ENCODE results near the gene NEXMIF. TPM values are rescaled to one million over a fixed set of nuclear protein-coding genes. Genes with fewer than 3 reads are reported as not detected.
"Not testable (repeated sequence)": the region's sequence is repeated elsewhere in the genome, so short reads cannot be mapped to it uniquely, and the experiment has no call there.

NEXMIF gene
- polyA plus RNA-seq, 3 donors: 2.8 to 3.4 (median 3.3) TPM

DNA sequence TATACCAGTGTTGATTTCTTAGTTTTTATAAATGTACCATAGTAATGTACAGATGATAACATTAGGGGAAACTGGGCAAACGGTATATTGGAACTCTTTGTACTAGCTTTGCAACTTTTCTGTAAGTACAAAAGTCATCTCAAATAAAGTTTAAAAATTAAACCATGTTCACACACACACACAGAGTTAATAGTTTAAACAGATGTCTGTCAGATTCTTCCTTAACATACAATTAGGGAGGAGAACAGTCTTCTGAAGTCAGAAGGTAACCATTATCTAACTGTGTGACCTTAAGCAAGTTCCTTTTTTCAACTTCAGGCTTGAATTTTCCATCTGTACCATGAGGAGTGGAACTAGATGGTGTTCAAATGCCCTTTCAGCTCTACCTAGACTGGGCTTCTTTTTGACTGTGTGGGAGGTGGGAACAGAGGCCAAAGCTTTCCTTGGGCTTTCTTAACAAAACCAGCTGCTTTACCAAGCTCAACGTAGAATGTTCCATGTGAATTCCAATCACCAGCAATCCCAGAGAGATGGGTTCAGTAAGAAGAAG lies 127.8 kb downstream of the NEXMIF start:
- no peak for DNase-seq (ENCODE audit: low read depth in 3 of 3, low spot score in 2 of 3)

DNA sequence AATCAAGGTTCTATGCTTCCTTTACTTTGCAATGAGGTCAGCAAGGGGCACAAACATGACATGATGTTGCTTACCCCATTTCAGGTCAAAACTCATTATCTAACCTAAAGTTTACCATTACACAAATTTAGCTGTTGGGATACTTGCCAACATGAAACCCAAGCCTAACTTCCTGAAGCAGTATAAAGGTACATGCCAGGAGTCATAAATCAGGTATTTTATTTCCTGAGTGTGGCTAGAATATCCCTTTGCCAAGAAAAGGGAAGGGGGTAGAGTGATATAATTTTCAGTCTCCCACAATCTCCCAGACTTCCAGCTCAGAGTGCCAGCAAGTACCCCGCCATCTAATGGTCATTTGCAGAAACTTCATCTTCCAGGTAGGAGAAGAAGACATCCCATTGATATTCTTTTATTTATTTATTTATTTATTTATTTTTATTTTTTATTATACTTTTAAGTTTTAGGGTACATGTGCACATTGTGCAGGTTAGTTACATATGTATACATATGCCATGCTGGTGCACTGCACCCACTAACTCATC lies 136.6 kb downstream of the NEXMIF start:
- no peak for DNase-seq (ENCODE audit: low read depth in 3 of 3, low spot score in 2 of 3)

DNA sequence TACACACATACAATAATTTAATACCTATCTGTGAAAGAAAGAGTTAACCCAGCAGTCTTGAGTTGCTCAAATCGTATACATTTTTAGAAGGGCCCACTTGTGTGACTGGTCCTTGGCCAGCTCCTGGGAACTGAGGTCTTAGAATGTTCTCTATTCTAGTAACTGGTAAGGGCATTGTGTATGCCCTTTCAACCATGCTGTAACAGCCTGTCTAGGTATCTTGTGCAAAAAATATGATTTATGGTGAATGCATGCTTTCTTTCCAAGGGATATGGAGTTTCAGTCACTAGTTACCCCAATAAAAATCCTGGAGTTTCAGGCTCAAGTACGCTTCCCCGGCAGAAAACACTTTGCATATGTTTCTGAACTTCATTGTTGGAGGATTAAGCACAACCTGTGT lies 140.6 kb downstream of the NEXMIF start:
- no peak for DNase-seq (ENCODE audit: low read depth in 3 of 3, low spot score in 2 of 3)

DNA sequence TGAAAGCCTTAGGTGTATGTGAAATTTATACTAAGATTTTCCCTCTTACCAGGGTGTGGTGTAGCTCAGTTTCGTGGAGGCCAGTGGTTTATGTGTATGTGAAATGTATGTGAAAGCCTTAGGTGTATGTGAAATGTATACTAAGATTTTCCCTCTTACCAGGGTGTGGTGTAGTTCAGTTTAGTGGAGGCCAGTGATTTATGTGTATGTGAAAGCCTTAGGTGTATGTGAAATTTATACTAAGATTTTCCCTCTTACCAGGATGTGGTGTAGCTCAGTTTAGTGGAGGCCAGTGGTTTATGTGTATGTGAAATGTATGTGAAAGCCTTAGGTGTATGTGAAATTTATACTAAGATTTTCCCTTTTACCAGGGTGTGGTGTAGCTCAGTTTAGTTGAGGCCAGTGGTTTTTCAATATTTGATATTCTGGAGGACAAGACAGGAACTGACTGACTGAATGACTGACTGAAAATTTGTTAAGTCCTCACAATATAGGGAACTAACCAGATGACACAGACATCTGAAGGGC lies 143.7 kb downstream of the NEXMIF start:
- no peak for DNase-seq (ENCODE audit: low read depth in 3 of 3, low spot score in 2 of 3)

DNA sequence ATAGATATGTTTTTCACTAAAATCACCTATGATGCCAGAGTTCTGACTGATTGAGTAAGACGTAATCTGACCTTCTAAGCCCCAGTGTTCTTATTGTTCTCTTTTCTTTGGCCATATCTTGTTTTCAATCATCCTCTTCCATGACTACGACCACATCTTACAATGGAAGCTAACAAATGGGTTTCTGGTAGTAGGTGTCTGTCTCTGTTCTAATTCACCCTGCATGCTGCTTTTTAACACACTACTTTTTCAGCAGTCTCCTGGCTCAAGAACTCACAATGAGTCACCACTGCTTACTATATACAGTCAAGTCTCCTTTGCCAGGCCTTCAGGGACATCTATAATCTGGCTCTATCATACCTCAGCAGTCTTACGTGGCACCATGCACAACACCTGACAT lies 146.1 kb downstream of the NEXMIF start:
- no peak for DNase-seq (ENCODE audit: low read depth in 3 of 3, low spot score in 2 of 3)

DNA sequence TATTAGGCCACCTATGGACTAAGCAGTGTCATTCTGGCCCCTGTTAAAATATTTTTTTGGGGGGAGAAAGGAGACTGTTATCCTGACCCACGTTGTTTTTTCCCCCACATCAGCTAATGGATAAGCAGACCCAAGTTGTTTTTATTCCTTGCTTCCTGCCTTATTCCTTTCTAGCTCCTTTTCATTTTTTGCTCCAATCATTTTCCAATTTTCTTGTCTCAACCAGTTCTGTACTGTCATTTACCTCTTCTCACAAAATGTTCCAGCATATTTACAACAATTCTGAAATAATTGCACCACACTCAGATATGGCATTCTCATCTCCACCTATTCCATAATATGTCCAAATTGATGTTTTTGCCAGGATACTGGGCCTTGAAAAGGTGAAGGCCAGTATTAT lies 150.3 kb downstream of the NEXMIF start:
- no peak for DNase-seq (ENCODE audit: low read depth in 3 of 3, low spot score in 2 of 3)

DNA sequence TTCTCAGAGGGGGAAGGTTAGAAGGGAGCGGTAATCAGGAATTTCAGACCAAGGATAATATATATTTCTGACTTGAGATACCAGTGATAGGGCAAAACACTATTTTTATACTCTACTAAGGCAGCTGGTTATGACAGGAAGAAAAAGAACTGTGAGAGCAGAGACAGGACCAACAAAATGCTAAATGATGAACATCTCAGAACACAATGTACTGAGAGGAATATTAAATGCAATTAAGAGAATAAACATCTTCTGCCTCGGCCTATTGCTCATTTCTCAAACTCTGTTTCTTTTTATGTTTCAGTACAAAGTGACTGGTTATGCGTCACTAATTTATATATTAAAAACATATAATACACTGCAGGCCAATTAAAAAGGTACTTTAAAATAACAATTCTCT lies 188.8 kb downstream of the NEXMIF start:
- DNase-seq (ENCODE audit: low read depth in 3 of 3, low spot score in 2 of 3): no peak

DNA sequence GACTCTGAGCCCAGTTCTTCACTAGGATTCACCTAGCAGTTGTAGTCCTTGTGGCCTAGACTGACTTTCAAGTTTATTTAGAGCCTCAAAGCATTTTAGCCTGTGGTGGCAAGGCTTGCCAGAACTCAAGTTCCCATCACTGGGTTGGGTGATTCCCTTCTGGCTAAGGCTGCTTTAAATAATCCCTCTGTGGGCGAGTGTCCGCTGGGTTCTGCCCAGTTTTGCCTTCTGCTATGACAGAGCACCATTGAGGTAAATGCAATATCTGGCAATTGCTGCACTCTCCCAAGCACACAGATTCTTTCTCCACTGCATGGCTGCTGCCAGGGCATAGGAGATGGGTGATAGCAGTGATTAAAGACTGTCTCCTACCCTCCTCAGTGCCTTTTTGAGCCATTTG lies 220.0 kb downstream of the NEXMIF start:
- DNase-seq (ENCODE audit: low read depth in 3 of 3, low spot score in 2 of 3): no peak

DNA sequence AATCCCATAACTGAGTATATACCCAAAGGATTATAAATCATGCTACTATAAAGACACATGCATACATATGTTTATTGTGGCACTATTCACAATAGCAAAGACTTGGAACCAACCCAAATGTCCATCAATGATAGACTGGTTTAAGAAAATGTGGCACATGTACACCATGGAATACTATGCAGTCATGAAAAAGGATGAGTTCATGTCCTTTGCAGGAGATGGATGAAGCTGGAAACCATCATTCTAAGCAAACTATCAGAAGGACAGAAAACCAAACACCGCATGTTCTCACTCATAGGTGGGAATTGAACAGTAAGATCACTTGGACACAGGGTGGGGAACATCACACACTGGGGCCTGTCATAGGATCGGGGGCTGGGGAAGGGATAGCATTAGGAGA lies 223.9 kb downstream of the NEXMIF start:
- not testable (repeated sequence) for DNase-seq (ENCODE audit: low read depth in 3 of 3, low spot score in 2 of 3)

DNA sequence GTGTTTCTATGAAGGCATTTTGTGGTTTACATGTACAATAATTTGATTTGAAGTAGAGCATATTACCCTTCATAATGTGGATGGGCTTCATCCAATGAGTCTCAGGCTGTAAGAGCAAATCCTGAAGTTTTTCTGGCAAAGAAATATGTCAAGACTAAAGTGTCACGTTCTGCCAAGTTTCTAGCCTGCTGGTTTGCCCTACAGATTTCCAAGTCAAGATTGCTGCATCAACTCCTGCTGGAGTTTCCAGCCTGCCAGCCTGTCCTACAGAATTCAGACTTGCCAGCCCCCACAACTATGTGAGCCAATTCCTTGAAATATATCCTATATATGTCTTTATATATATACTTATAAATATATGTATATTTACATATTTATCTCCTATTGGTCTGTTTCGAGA lies 240.8 kb downstream of the NEXMIF start:
- no peak for DNase-seq (ENCODE audit: low read depth in 3 of 3, low spot score in 2 of 3)

Other genes with a start within 250 kb of the NEXMIF start
- gene ABCB7, start 230.8 kb upstream of the NEXMIF start, polyA plus RNA-seq (ENCODE audit: insufficient read length in 3 of 3): 10 to 100 TPM; 28.1 to 30.4 (median 28.3) TPM